Measurements from ENCODE around the gene TMBIM4.
"Not testable (repeated sequence)": the region's sequence is repeated elsewhere in the genome, so short reads cannot be mapped to it uniquely, and the experiment has no call there.

The TMBIM4 gene

GRCh38 chr12:66169221-66170170 lies at the start of gene TMBIM4:
TSS of gene TMBIM4 (minus strand) at chr12:66169996. CDS start at chr12:66169951, 45 bp downstream.
- DNase-seq: peak; percentile 83 to 86

- DNase-seq: no peak
These were observed 47.6 kb upstream of the TMBIM4 start for GRCh38 chr12:66217342-66217917.

GRCh38 chr12:66213011-66213410 lies 43.2 kb upstream of the TMBIM4 start:
- not testable (repeated sequence) for DNase-seq

- DNase-seq: not testable (repeated sequence)
These were observed 41.8 kb upstream of the TMBIM4 start for GRCh38 chr12:66211573-66211972.

GRCh38 chr12:66210840-66211239 lies 41.0 kb upstream of the TMBIM4 start:
- DNase-seq: no peak

GRCh38 chr12:66206141-66206540 lies 36.3 kb upstream of the TMBIM4 start:
- no peak for DNase-seq

GRCh38 chr12:66203820-66204219 lies 34.0 kb upstream of the TMBIM4 start:
- DNase-seq: no peak

GRCh38 chr12:66199831-66200509 lies 30.2 kb upstream of the TMBIM4 start:
- no peak for DNase-seq

- DNase-seq: no peak
These were observed 29.3 kb upstream of the TMBIM4 start for GRCh38 chr12:66199141-66199540.

GRCh38 chr12:66197495-66197921 lies 27.7 kb upstream of the TMBIM4 start:
- no peak for DNase-seq

GRCh38 chr12:66196806-66197205 lies 27.0 kb upstream of the TMBIM4 start:
- no peak for DNase-seq

GRCh38 chr12:66195242-66195641 lies 25.4 kb upstream of the TMBIM4 start:
- DNase-seq: no peak

GRCh38 chr12:66194122-66194521 lies 24.3 kb upstream of the TMBIM4 start:
- no peak for DNase-seq

- no peak for DNase-seq
These were observed 21.8 kb upstream of the TMBIM4 start for GRCh38 chr12:66191547-66192126.

- DNase-seq: no peak
These were observed 20.9 kb upstream of the TMBIM4 start for GRCh38 chr12:66190519-66191370.

GRCh38 chr12:66189889-66190288 lies 20.1 kb upstream of the TMBIM4 start:
- DNase-seq: no peak

GRCh38 chr12:66189486-66189843 lies 19.7 kb upstream of the TMBIM4 start:
- DNase-seq: no peak

GRCh38 chr12:66188584-66189485 lies 19.0 kb upstream of the TMBIM4 start, which contains the start of gene IRAK3:
TSS of gene IRAK3 (plus strand) at chr12:66189214. CDS start at chr12:66189300, 86 bp downstream.
- DNase-seq: no peak

- no peak for DNase-seq
These were observed 18.0 kb upstream of the TMBIM4 start for GRCh38 chr12:66187821-66188220.

GRCh38 chr12:66187036-66187435 lies 17.2 kb upstream of the TMBIM4 start:
- no peak for DNase-seq

- not testable (repeated sequence) for DNase-seq
These were observed 15.0 kb upstream of the TMBIM4 start for GRCh38 chr12:66184822-66185221.
